Spleen (tissue), 7 donors: ENCODE results near the gene PXDN.

Experiments used
- CTCF ChIP-seq, 11 experiments: fragments of 200-600 bp in 7 of 11; fragments of 450-650 bp in 4 of 11; sonication (generic) in 4 of 11; IDR thresholded peaks in 8 of 11; conservative IDR thresholded peaks in 3 of 11; 1 replicate in 7 of 11; 2 replicates in 4 of 11; pipeline versions ENCODE4 v1.4.0 to v1.8.0; 2016 to 2021; ENCODE audit warnings: antibody characterized with exemption in 11 of 11, inconsistent platforms in 4 of 11, mild to moderate bottlenecking in 1 of 11
- POLR2A ChIP-seq, 3 donors: fragments of 450-650 bp; IDR thresholded peaks; one replicate each; pipeline ENCODE4 v1.5.1; 2017; ENCODE audit warnings: antibody characterized with exemption in 3 of 3, mild to moderate bottlenecking in 1 of 3
- POLR2AphosphoS5 ChIP-seq, 3 donors: sonication (generic); formaldehyde crosslinking; IDR thresholded peaks; one replicate each; pipeline ENCODE4 v1.5.1; 2017; ENCODE audit warnings: antibody characterized with exemption in 3 of 3
- donor health status: DM: no; HTN: no; CAD: no; lungs with moderate emphysema.
- donor health status: DM: no; HTN: no; CAD: no.
- donor health status: DM: no; HTN: no; CAD: no.

- TF ChIP-seq CTCF (IDR thresholded peaks at IDR 0.05 in 8 of 11, conservative IDR thresholded peaks at IDR 0.05 in 3 of 11) (no peak), POLR2AphosphoS5 (IDR thresholded peaks at IDR 0.05) (no peak), POLR2A (IDR thresholded peaks at IDR 0.05) (no peak)
These were observed 159.4 kb downstream of the PXDN start for GRCh38 chr2:1584691-1585485.
